GM18907 (cell line): ENCODE data around the gene PMM2.
A peak's percentile ranks its signal among the peaks of the same experiment; 100 is the strongest.
"Not testable (repeated sequence)": the region's sequence is repeated elsewhere in the genome, so short reads cannot be mapped to it uniquely, and the experiment has no call there.

Source experiments
- ATAC-seq: cut with Tn5 transposase; IDR thresholded peaks from one replicate; pipeline ENCODE4 v1.9.1; 2021; ENCODE audit warnings: mild to moderate bottlenecking, moderate library complexity; ENCODE audit not compliant: unreplicated experiment

The PMM2 gene

DNA sequence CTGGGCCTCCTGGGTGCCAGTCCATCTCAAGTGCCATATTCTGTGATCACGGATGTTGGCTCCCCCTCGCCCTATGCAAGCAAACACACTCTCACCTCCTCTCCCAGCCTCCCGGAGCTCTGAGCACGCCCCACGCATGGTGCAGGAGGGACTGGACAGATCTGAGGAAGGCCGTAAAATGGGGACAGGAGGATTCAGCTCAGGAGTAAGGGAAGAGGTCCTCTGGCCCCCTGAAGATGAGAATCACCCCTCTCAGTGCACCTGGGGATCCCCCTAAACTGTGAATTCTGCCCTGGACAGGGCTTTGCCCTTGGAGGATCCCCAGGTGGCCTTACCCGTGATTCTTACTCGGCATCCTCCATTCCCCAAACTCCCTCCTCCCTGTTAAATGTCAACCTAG, 15.8 kb upstream of the PMM2 start:
- no peak for ATAC-seq

DNA sequence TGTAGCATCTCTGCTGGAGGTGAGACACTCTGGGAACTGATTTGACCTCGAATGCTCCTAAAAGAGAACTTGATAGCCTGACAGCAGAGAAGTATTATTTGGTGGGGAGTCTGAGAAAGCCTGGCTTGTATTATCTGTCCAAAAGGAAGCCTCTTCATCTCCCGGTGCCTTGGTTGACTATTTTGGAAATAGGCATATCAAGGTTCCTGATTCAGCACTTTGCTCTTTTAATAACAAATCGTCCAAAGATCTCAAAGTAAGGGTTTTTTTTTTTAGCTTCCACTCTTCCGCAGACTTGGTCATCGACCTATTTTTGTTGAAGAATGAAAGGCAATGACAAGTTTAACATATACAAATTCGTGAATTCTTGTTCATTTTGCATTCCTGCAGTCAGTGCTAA, 15.0 kb upstream of the PMM2 start:
- no peak for ATAC-seq

DNA sequence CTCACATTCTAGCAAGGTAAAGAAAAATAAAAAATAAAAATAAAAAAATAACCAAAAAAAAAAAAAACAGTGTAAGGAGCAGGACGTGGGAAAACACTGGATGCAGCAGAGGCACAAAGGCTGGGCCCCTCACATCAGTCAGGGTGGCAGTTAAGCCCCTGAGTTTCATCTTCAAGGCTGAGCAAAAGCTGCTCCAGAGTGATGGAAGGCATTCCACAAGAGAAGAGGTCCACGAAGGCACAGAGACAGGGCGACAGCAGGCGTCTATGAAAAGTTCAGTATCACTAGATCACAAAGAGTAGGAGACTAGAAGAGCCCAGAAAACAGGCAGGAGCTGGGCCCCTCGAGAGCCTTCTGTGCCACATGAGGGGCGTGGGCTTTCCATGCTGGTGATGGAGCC, 12.2 kb upstream of the PMM2 start:
- no peak for ATAC-seq

DNA sequence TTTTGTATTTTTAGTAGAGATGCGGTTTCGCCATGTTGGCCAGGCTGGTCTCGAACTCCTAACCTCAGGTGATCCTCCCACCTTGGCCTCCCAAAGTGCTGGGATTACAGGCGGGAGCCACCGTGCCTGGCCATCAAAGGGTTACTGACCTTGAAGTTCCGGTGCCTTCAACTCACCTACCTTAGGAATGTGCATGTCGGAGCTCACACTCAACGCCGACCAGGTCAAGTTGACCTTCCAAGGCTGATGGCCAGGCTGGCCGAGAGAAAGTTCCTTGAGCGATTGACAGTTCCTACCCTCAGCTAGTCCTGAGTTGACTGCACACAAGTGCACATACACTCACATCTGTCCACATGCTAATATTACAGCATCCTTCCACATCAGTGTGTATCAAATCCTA, 11.3 kb upstream of the PMM2 start:
- not testable (repeated sequence) for ATAC-seq

DNA sequence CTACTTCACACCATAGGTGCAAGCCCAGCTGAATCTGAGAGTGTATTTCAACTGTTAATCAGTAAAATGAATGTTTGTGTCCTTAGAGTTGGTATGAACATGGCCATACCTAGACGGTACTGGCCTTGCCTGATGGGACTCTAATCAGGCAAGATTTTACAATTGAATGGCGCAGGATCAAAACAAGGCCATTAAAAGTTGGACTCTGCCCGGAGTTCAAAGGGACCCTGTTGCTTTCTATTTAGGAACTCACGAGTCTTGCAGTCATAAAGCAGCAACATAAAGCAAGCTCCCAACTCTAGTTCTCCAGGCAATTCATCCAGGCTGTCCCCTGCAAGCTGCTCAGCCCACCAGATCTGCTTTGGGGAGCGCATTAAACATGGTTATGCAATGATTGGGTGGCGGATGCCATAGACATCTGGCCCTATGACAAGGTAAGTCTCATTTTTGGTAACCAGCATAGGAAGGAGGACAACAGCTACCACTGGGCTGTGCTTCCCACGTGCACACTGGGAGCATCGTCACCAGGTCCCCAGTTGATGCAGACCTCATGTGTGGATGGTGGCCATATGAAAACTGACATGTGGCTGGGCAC, 9.0 kb upstream of the PMM2 start:
- no peak for ATAC-seq

DNA sequence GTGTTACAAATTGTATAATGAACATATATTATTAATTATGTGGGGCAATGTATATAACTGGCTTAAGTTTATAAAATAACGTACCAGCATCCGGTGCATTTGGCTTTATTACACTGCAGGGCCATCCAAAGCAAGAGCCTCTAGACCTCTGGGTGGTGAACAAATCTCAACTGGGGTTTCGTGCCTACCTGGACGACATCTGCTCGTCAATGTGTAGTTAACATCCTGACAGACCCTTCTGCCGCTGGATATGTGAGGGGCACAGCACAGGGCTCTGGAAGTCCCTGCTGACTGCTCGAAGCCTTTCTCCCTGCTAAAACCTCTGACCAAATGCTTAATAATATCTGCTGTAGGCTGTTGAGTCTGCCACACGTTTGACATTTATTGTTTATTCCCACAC, 2.5 kb upstream of the PMM2 start:
- no peak for ATAC-seq

DNA sequence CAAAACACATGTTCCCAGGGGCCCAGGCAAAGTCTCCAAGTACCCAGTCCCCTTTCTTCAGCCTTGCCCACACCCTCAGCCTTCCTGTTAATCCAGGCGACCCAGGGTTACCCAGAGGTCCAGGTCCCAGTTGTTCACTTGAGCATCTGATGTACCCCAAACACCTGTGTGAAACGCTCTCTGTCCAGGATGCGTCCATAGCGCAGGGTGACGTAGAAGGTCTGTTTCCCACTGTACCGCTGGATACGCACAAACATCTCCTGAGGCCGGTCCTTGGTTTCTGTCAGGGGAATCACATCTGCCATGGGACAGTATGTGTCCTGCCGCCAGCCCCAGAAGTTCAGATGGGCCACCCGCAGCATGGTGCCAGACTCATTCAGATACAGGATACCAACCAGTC, 1.8 kb upstream of the PMM2 start:
- ATAC-seq = no peak

DNA sequence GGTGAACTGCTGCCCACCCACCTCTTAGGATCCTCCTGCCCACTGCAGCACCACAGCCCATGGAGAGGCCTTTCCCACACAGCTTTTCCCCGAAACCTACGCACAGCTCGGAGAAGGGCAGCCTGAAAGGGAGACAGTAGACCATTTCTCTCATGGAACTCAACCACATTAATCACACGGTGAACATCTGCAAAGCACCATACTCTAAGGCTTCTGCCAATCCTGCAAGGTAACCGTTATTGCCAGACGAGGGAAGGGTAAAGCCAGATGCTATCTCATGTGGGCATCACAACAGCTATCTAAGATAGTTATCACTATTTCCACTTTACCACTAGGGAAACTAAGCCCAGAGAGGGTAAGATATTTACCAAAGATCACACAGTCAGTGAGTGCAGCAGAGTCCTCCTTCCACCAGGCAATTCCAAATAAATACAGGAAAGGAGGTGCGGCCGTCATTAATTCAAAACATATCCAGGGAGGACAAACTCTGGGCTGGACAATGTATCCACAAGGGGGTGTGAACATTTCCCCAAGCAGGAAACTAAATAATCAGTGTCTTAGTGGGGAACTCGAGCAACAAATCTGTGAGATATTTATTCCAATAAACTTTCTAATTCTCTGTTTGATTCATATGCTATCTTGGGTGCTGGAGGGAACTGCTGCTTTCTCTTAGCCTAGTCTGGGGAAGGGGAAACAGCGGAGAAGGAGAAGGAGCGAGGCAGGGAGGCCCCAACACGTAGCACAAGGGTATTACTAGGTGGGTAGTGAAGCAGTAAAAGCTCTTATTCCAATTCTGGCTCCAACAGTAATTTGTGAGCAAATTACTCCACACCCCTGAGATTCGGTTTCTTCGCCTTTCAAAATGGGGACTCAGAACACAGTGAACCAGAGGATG, 923 bp upstream of the PMM2 start:
- peak; percentile 0 for ATAC-seq

DNA sequence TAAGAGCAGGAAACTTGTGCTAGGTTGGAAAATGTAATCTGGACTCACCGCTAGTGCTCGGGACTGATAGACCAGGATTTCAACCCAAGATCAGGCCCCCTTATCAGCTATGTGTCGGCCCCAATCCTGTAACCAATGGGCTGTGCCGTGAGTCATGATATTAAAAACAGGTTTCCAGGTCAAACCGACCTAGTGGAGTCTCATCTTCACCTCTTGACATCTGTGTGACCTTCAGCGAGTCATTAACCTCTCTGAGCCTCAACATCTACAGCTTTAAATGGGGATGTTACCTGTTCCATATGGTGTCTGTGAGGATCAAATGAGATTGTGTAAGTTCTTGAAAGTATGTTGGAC, 512 bp downstream of the PMM2 start:
- ATAC-seq = peak; percentile 12

DNA sequence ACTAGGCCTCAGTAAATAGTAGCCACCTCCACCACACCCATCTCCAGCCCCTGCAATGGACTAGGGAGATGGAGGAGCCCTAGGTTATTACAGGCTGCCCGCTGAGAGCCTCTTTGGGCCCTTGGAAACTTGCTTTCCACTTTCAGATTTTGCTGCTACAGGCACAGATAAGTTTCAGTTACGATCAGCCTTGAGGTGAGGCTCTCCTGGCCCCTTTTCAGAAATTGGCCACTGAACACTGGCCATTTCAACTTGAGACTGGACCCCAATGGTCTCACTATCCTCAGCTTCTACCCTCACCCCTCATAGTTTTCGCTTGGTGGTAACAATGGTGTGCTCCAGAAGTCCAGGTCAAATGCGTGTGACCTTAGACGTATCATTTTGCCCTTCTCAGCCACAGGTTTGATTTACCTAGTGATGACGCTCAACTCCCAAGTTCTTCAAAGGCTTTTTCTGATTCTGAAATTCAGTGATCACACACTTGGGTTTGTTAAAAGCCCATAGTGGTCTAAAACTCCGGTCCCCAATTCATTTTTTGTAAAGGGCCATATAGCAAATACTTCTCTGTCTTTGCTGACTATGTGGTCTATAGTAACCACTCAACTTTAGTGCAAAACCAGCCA, 1.0 kb downstream of the PMM2 start:
- no peak for ATAC-seq

DNA sequence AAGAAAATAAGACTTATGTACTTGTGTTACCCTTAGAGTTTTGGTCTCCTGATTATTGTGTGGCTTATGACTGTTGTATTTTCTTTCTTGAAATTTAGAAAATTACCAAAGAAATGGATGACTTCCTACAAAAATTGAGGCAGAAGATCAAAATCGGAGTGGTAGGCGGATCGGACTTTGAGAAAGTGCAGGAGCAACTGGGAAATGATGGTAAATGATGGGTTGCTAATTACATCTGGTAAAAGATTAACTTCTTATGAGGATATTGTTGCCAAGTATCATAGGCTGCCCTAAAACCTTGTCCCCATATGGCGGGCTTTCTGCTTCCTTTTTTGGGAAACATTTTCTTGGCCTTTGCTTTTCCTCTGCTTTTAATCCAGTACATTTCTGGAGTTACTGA, 4.1 kb downstream of the PMM2 start:
- ATAC-seq = no peak

DNA sequence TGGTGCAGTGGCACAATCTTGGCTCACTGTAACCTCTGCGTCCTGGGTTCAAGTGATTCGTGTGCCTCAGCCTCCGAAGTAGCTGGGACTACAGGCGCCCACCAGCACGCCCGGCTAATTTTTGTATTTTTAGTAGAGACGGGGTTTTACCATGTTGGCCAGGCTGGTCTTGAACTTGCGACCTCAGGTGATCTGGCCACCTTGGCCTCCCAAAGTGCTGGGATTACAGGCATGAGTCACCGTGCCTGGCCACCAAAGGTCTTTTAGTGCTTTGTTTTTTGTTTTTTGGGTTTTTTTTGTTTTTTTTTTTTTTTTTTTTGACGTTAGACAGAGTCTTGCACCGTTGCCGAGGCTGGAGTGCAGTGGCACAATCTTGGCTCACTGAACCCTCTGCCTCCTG, 6.1 kb downstream of the PMM2 start:
- not testable (repeated sequence) for ATAC-seq

DNA sequence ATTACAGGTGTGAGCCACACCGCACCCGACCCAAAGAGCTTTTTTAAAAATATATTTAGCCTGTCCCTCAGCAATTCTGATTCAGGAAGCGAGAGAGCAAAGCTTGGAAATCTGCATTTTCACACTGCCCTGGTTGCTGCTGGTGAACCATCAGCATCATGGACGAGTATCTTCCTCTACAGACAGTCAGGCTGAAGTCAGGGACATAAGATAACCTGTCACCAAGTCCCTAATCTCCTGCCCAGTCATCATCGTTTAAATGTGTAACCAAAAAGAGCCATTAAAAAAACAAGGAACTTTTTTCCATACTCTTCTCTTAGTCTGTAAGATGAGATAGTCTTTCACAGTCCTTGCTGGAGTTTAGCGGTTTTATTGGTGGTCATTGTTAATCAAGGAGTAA, 6.7 kb downstream of the PMM2 start:
- ATAC-seq = no peak

DNA sequence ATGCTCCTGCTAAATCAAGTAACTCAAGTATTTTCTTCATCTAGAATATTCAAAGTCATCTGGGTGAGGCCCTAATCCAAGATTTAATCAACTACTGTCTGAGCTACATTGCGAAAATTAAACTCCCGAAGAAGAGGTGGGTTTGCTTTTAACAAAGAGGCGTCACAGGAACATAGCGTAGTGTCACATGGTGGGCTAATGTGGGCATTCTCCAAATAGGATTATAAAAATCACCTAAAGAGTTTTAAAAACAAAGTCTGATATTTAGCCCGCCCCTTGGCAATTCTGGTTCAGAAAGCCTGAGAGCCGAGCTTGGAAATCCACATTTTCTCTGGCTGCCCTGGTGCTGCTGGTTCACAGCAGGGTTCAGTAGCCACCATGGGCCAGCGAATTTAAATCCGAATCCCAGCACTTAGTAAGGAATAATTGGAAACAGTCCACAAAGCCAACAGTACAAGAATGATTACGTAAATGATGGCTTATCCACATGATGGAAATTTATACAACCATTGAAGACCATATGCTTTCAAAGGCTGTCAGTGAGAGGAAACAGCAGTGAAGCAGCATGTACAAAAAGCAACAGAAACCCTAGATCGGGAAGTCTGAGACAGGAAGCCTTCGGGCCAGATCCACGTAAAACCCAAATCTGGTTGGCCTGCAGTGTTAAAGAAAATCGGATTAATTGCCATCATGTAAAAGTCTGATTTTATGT, 8.8 kb downstream of the PMM2 start:
- ATAC-seq = no peak

DNA sequence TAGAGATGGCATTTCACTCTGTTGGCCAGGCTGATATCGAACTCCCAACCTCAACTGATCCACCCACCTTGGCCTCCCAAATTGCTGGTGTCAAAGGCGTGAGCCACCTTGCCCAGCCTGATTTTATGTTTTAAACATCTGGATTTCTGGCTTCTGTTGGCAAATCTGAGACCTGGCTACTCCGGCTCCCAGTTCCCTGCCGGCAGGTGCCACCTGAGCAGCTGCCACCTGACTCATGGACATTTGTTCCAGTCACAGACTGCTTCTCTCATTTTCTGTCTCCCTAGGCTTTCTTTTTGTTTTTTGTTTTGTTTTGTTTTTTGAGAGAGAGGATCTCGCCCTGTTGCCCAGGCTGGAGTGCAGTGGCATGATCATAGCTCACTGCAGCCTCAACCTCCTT, 9.6 kb downstream of the PMM2 start:
- no peak for ATAC-seq

DNA sequence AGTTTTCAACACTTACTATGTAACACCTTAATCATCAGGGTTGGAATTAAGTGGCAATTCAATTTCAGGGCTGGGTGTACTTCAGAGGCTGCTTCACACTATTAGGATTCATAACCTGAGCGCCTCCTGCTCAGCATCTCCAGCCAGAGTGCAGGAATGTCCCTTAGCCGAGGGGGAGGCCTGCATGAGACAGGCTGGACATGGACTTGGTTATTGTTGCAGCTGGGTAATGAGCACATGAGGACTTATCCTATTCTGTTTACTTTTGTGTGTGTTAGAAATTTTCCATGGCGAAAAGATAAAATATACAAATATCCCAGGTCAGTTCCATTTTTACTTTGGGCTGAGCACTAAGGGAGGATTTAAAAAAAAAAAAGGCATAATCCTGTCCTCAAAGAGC, 10.4 kb downstream of the PMM2 start:
- no peak for ATAC-seq

DNA sequence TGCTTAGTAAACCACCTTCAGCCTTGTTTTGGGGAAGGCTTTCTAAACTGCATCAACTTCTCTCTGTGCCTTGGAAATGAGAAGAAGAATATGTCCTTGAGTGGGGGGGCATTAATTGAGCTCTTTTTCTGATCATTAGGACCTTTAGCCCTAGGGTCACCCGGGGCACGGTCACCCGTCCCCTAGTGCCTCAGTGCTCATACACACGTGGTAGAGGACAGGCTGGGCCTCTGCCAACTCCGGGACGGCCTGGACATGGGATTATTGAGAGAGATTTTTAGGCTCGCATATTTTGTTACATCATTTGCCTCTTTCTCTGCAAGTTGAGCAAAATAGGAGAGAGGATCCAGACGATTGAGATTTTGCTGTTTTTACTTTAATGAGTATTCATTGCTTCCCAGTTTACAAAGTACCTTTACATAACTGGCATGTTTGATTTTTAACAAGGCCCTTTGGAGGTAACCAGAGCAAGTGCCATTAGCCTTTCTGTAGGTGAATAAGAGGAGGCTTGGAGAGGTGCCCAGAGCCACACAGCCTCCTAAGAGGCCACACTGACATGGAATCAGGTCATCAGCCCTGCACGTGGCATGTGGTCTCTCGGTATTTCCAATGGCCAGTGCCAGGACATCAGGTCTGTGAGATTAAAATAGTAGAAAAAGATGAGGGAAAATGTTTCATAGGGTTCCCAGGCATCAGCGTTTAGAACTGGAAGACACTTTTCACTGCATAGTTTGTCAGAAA, 11.1 kb downstream of the PMM2 start:
- no peak for ATAC-seq

DNA sequence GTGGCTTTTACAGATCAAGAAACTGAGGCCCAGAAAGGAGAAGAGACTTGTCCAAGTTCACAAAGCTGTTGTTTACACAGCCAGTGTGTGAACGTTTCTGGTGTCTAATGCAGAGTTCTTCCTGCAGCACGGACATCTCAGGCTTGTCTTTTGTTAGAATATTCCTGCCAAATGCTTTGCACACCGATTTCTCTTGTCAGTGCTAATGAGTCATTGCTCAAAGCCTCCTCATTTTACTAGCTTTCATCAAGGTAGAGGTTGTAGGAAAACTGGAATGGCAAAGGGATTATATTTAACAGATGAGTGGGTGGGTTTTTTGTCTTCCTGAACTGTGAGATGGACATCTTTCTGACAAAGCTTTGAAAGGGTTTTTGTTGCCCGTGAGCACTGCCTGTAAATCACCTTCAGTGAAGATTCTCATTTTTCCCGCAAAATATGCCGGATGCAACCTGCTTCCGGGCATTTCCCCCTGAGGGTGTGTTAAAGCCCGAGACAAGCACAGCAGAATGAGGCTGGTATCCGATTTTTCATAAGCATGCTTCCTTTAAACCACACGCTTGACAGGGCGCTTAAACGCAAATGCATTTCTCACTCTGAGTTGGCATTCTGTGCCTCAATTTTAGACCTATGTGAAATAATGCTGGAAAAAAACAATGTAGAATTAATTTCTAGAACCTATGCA, 14.7 kb downstream of the PMM2 start:
- ATAC-seq = no peak

DNA sequence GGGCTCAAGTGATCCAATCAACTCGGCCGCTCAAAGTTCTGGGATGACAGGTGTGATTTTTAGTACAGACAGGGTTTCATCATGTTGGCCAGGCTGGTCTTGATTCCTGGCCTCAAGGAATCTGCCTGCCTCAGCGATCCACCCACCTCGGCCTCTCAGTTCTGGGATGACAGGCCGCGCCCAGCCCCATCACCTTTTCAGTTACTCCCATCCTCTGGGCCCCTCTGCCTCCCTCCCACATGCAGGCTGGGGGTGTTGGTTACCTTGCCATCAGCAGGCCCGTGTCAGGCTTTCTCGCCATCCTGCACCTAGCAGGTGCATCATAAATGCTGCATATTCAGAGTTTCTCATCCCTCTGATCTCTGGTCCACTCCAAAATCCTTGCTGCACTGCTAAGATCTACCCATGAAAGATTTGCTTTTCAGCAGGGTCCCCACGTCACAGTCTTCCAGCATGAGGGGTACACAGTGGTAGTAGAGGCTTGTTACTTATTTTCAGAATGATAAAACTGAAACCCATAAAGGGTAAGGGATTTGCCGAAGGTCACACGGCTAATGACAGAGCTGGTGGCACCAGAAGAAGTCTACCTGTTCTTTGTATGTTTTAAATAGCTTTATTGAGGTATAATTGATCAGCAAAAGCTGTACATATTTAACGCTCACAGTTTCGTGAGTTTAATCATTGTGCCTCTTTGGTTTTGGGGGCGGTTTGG, 16.6 kb downstream of the PMM2 start:
- ATAC-seq = peak; percentile 39
